HEK293 (cell line): ENCODE measurements around the gene NOL6.
"Not testable (repeated sequence)": the region's sequence is repeated elsewhere in the genome, so short reads cannot be mapped to it uniquely, and the experiment has no call there.

ENCODE experiments used
- CTCF ChIA-PET: fragments of 350-600 bp; formaldehyde crosslinking; extraction: SDS; loops from one replicate; lab custom pipeline; 2021; ENCODE audit warnings: antibody characterized with exemption; lab: Yijun Ruan, JAX
- POLR2A ChIA-PET: fragments of 300-600 bp; formaldehyde crosslinking; extraction: SDS; loops from one replicate; lab custom pipeline; 2020; ENCODE audit warnings: antibody characterized with exemption, inconsistent platforms; lab: Yijun Ruan, JAX
- H3K27ac ChIP-seq: fragments of 200-500 bp; sonication (Bioruptor generic); 2 replicates; pipeline ENCODE4 v1.5.1; 2014; ENCODE audit warnings: low read depth, low read length, control low read depth, inconsistent platforms; ENCODE audit errors: extremely low read depth
- H3K36me3 ChIP-seq, 2 experiments: fragments of 200-500 bp in 1 of 2; sonication (Bioruptor generic) in 1 of 2; 1 replicate in 1 of 2; 2 replicates in 1 of 2; pipeline ENCODE4 v1.5.1; 2014 to 2017; ENCODE audit warnings: inconsistent platforms in 2 of 2, low read length in 2 of 2; ENCODE audit not compliant: control insufficient read depth in 2 of 2, insufficient read depth in 1 of 2
- H3K4me1 ChIP-seq: fragments of 200-500 bp; sonication (Bioruptor generic); 2 replicates; pipeline ENCODE4 v1.5.1; 2014; ENCODE audit warnings: mild to moderate bottlenecking, low read length, inconsistent platforms; ENCODE audit not compliant: control insufficient read depth, insufficient read depth
- H3K4me3 ChIP-seq: 2 replicates; pipeline ENCODE4 v1.5.1; 2011; ENCODE audit warnings: low read depth, mild to moderate bottlenecking, control low read depth, low read length, moderate library complexity
- H3K9me3 ChIP-seq: fragments of 200-500 bp; sonication (Bioruptor generic); 2 replicates; pipeline ENCODE4 v1.5.1; 2014; ENCODE audit warnings: low read depth, low read length, inconsistent platforms; ENCODE audit not compliant: control insufficient read depth, insufficient read depth
- BCL11B ChIP-seq: fragments of 450-650 bp; formaldehyde crosslinking; IDR thresholded peaks from 2 replicates; pipeline ENCODE4 v1.5.1; 2016; ENCODE audit warnings: low read depth, missing biosample characterization, missing genetic modification characterization
- HOXA7 ChIP-seq: sonication (generic); formaldehyde crosslinking; IDR thresholded peaks from 2 replicates; pipeline ENCODE4 v1.8.1; 2022; ENCODE audit warnings: missing genetic modification reagents, borderline replicate concordance
- KLF16 ChIP-seq: fragments of 450-650 bp; formaldehyde crosslinking; IDR thresholded peaks from 2 replicates; pipeline ENCODE4 v1.5.1; 2017; ENCODE audit warnings: missing biosample characterization, missing genetic modification characterization
- KLF7 ChIP-seq: fragments of 450-650 bp; formaldehyde crosslinking; IDR thresholded peaks from 2 replicates; pipeline ENCODE4 v1.5.1; 2016; ENCODE audit warnings: missing biosample characterization, missing genetic modification characterization, borderline replicate concordance
- SALL2 ChIP-seq: fragments of 450-650 bp; formaldehyde crosslinking; IDR thresholded peaks from 2 replicates; pipeline ENCODE4 v1.5.0; 2017; ENCODE audit warnings: missing biosample characterization, mild to moderate bottlenecking, missing genetic modification characterization, borderline replicate concordance
- SETDB1 ChIP-seq: IDR thresholded peaks from one replicate; pipeline ENCODE4 v1.6.1; 2017; ENCODE audit warnings: mild to moderate bottlenecking, low read length, moderate library complexity, mixed read lengths; ENCODE audit not compliant: insufficient read length
- ZBTB21 ChIP-seq: fragments of 450-650 bp; formaldehyde crosslinking; IDR thresholded peaks from 2 replicates; pipeline ENCODE4 v1.5.1; 2017; ENCODE audit warnings: missing biosample characterization, missing genetic modification characterization
- ZNF16 ChIP-seq: fragments of 450-650 bp; formaldehyde crosslinking; IDR thresholded peaks from 2 replicates; pipeline ENCODE4 v1.5.1; 2016; ENCODE audit warnings: low read depth, missing biosample characterization, missing genetic modification characterization
- ZNF221 ChIP-seq: fragments of 450-650 bp; formaldehyde crosslinking; IDR thresholded peaks from 2 replicates; pipeline ENCODE4 v1.5.1; 2017; ENCODE audit warnings: missing biosample characterization, missing genetic modification characterization, borderline replicate concordance
- ZNF48 ChIP-seq: fragments of 450-650 bp; formaldehyde crosslinking; IDR thresholded peaks from 2 replicates; pipeline ENCODE4 v1.5.1; 2016; ENCODE audit warnings: missing biosample characterization, missing genetic modification characterization
- ZNF530 ChIP-seq: fragments of 450-650 bp; formaldehyde crosslinking; IDR thresholded peaks from 2 replicates; pipeline ENCODE4 v1.5.1; 2016; ENCODE audit warnings: low read depth, missing biosample characterization, missing genetic modification characterization
- ZNF621 ChIP-seq: fragments of 450-650 bp; formaldehyde crosslinking; IDR thresholded peaks from 2 replicates; pipeline ENCODE4 v1.5.1; 2017; ENCODE audit warnings: missing biosample characterization, missing genetic modification characterization
- ZNF677 ChIP-seq: fragments of 450-650 bp; IDR thresholded peaks from 2 replicates; pipeline ENCODE4 v1.5.0; 2018; ENCODE audit warnings: missing biosample characterization, mild to moderate bottlenecking, missing genetic modification characterization, moderate library complexity
- ZNF777 ChIP-seq: fragments of 450-650 bp; formaldehyde crosslinking; IDR thresholded peaks from 2 replicates; pipeline ENCODE4 v1.5.1; 2017; ENCODE audit warnings: missing biosample characterization, missing genetic modification characterization, borderline replicate concordance
- TF ChIP-seq, protein P1 (sequence below): IDR thresholded peaks from 2 replicates; pipeline ENCODE4 v1.6.1; 2011; ENCODE audit warnings: mild to moderate bottlenecking, low read depth, low read length, borderline replicate concordance
- TF ChIP-seq, protein P2 (sequence below): fragments of 450-650 bp; formaldehyde crosslinking; IDR thresholded peaks from 2 replicates; pipeline ENCODE4 v1.5.1; 2016; ENCODE audit warnings: missing biosample characterization, missing genetic modification characterization
- TF ChIP-seq, protein P3 (sequence below): fragments of 450-650 bp; formaldehyde crosslinking; IDR thresholded peaks from 2 replicates; pipeline ENCODE4 v1.5.0; 2017; ENCODE audit warnings: missing biosample characterization, missing genetic modification characterization, borderline replicate concordance
- TF ChIP-seq, protein P4 (sequence below): fragments of 450-650 bp; formaldehyde crosslinking; IDR thresholded peaks from 2 replicates; pipeline ENCODE4 v1.5.1; 2016; ENCODE audit warnings: missing biosample characterization, missing genetic modification characterization
- TF ChIP-seq, protein P5 (sequence below): fragments of 450-650 bp; formaldehyde crosslinking; IDR thresholded peaks from 2 replicates; pipeline ENCODE4 v1.5.1; 2016; ENCODE audit warnings: missing biosample characterization, missing genetic modification characterization
- TF ChIP-seq, protein P6 (sequence below): fragments of 450-650 bp; formaldehyde crosslinking; IDR thresholded peaks from 2 replicates; pipeline ENCODE4 v1.5.1; 2016; ENCODE audit warnings: missing biosample characterization, missing genetic modification characterization

The NOL6 gene

DNA sequence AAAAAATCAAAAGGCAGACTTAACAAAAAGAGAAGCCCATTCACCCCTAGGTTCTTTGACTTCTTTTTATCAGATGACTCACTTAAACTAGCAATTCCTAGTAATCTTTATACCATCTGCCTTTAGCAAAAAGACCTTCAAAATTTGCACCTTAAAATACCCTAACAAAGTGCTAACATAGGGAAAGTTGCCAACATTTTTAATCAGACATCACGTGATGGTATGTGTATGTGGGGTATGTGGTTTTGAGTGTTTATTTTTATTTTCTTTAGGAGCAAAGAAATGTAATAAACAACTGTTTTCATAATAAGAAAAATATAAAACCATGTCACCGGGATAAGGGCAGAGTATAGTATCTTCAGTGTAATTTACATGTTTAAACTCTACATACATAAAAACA is 20.1 kb upstream of the NOL6 start:
- H3K4me3 ChIP-seq, H3K27ac ChIP-seq, H3K36me3 ChIP-seq, H3K4me1 ChIP-seq, H3K9me3 ChIP-seq: not testable (repeated sequence)
- POLR2A ChIA-PET = interaction anchor here (0.6 to 1.0 kb wide), 2 partner anchors 12 to 20 kb away, joined by 3 to 8 read pairs; partner anchors contain the start of gene NOL6
- CTCF ChIA-PET = interaction anchor here (0.8 kb wide), 1 partner anchor 26 kb away, joined by 3 read pairs; no protein-coding TSS in a partner anchor

DNA sequence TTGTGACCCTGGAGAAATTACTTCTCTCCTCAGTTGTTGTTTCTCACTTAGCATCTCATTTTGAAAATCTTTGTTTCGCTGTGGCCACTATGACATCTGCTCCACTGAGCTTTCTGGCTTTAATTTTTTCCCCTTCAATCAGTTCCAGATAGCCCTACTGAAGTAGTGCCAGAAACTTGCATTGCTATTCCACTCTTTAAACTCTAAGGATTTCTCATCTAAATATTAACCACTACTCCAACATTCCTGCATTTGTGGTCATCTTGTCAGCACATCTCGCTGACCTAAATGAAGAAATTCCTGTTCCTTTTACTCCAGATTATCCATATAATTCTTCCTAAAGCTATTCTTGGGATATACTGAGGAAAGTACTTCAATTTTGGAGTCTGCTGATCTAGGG is 15.3 kb upstream of the NOL6 start:
- no peaks in the 10 kb centered on the region for H3K9me3 ChIP-seq
- no peak overlapping the region for H3K4me3 ChIP-seq
- H3K27ac ChIP-seq = no peak overlapping the region
- ChIA-PET CTCF (interaction anchor here (0.9 to 2.3 kb wide), 4 partner anchors 9 to 29 kb away, joined by 3 to 8 read pairs (median 4); partner anchors contain the start of gene NOL6), POLR2A (interaction anchor here (2.9 kb wide), 1 partner anchor 15 kb away, joined by 10 read pairs; the partner anchor contains the start of gene NOL6)
- no peaks in the 10 kb centered on the region for H3K36me3 ChIP-seq
- H3K4me1 ChIP-seq = 0 out of 2 replicates have a peak, but pooled peaks cover 3% of the 10 kb centered on the region
- no peak for TF ChIP-seq ZNF621 (tag by site-specific recombination)
- TF ChIP-seq, protein P1, sequence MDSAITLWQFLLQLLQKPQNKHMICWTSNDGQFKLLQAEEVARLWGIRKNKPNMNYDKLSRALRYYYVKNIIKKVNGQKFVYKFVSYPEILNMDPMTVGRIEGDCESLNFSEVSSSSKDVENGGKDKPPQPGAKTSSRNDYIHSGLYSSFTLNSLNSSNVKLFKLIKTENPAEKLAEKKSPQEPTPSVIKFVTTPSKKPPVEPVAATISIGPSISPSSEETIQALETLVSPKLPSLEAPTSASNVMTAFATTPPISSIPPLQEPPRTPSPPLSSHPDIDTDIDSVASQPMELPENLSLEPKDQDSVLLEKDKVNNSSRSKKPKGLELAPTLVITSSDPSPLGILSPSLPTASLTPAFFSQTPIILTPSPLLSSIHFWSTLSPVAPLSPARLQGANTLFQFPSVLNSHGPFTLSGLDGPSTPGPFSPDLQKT = no peak
- TF ChIP-seq KLF16 (tag by site-specific recombination) = no peak
- no peak for TF ChIP-seq ZNF16
- no peak for TF ChIP-seq ZNF777 (tag by site-specific recombination)
- no peak for TF ChIP-seq HOXA7 (CRISPR knock-in tag)
- TF ChIP-seq, protein P2, sequence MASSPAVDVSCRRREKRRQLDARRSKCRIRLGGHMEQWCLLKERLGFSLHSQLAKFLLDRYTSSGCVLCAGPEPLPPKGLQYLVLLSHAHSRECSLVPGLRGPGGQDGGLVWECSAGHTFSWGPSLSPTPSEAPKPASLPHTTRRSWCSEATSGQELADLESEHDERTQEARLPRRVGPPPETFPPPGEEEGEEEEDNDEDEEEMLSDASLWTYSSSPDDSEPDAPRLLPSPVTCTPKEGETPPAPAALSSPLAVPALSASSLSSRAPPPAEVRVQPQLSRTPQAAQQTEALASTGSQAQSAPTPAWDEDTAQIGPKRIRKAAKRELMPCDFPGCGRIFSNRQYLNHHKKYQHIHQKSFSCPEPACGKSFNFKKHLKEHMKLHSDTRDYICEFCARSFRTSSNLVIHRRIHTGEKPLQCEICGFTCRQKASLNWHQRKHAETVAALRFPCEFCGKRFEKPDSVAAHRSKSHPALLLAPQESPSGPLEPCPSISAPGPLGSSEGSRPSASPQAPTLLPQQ = no peak
- no peak for TF ChIP-seq ZBTB21 (tag by site-specific recombination)
- no peak for TF ChIP-seq SALL2
- no peak for TF ChIP-seq ZNF677 (tag by site-specific recombination)
- no peak for TF ChIP-seq BCL11B (tag by site-specific recombination)
- TF ChIP-seq, protein P3, sequence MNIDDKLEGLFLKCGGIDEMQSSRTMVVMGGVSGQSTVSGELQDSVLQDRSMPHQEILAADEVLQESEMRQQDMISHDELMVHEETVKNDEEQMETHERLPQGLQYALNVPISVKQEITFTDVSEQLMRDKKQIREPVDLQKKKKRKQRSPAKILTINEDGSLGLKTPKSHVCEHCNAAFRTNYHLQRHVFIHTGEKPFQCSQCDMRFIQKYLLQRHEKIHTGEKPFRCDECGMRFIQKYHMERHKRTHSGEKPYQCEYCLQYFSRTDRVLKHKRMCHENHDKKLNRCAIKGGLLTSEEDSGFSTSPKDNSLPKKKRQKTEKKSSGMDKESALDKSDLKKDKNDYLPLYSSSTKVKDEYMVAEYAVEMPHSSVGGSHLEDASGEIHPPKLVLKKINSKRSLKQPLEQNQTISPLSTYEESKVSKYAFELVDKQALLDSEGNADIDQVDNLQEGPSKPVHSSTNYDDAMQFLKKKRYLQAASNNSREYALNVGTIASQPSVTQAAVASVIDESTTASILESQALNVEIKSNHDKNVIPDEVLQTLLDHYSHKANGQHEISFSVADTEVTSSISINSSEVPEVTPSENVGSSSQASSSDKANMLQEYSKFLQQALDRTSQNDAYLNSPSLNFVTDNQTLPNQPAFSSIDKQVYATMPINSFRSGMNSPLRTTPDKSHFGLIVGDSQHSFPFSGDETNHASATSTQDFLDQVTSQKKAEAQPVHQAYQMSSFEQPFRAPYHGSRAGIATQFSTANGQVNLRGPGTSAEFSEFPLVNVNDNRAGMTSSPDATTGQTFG (tag by site-specific recombination) = no peak
- TF ChIP-seq KLF7 = no peak
- TF ChIP-seq, protein P4, sequence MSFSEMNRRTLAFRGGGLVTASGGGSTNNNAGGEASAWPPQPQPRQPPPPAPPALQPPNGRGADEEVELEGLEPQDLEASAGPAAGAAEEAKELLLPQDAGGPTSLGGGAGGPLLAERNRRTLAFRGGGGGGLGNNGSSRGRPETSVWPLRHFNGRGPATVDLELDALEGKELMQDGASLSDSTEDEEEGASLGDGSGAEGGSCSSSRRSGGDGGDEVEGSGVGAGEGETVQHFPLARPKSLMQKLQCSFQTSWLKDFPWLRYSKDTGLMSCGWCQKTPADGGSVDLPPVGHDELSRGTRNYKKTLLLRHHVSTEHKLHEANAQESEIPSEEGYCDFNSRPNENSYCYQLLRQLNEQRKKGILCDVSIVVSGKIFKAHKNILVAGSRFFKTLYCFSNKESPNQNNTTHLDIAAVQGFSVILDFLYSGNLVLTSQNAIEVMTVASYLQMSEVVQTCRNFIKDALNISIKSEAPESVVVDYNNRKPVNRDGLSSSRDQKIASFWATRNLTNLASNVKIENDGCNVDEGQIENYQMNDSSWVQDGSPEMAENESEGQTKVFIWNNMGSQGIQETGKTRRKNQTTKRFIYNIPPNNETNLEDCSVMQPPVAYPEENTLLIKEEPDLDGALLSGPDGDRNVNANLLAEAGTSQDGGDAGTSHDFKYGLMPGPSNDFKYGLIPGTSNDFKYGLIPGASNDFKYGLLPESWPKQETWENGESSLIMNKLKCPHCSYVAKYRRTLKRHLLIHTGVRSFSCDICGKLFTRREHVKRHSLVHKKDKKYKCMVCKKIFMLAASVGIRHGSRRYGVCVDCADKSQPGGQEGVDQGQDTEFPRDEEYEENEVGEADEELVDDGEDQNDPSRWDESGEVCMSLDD (tag by site-specific recombination) = no peak
- TF ChIP-seq, protein P5, sequence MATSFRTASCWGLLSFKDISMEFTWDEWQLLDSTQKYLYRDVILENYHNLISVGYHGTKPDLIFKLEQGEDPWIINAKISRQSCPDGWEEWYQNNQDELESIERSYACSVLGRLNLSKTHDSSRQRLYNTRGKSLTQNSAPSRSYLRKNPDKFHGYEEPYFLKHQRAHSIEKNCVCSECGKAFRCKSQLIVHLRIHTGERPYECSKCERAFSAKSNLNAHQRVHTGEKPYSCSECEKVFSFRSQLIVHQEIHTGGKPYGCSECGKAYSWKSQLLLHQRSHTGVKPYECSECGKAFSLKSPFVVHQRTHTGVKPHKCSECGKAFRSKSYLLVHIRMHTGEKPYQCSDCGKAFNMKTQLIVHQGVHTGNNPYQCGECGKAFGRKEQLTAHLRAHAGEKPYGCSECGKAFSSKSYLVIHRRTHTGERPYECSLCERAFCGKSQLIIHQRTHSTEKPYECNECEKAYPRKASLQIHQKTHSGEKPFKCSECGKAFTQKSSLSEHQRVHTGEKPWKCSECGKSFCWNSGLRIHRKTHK (tag by site-specific recombination) = no peak
- TF ChIP-seq SETDB1 = no peak
- TF ChIP-seq ZNF221 (tag by site-specific recombination) = no peak
- TF ChIP-seq, protein P6, sequence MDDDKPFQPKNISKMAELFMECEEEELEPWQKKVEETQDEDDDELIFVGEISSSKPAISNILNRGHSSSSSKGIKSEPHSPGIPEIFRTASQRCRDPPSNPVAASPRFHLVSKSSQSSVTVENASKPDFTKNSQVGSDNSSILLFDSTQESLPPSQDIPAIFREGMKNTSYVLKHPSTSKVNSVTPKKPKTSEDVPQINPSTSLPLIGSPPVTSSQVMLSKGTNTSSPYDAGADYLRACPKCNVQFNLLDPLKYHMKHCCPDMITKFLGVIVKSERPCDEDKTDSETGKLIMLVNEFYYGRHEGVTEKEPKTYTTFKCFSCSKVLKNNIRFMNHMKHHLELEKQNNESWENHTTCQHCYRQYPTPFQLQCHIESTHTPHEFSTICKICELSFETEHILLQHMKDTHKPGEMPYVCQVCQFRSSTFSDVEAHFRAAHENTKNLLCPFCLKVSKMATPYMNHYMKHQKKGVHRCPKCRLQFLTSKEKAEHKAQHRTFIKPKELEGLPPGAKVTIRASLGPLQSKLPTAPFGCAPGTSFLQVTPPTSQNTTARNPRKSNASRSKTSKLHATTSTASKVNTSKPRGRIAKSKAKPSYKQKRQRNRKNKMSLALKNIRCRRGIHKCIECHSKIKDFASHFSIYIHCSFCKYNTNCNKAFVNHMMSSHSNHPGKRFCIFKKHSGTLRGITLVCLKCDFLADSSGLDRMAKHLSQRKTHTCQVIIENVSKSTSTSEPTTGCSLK (tag by site-specific recombination) = no peak
- TF ChIP-seq ZNF48 (tag by site-specific recombination) = no peak
- TF ChIP-seq ZNF530 (tag by site-specific recombination) = no peak
